OCI-LY1 (cell line): Measurements from ENCODE around the gene RANBP10.

Experiments
- H2AFZ ChIP-seq: fragments of 200-600 bp; sonication (generic), shearing (Covaris generic); 2 replicates; pipeline ENCODE4 v1.6.0; 2014; ENCODE audit warnings: antibody characterized with exemption, mild to moderate bottlenecking, low read length
- H3F3A ChIP-seq: fragments of 200-600 bp; sonication (generic), shearing (Covaris generic); 2 replicates; pipeline ENCODE4 v1.6.0; 2014; ENCODE audit warnings: mild to moderate bottlenecking, antibody characterized with exemption, low read length, moderate library complexity; ENCODE audit not compliant: insufficient read depth
- H3K27ac ChIP-seq: fragments of 200-600 bp; sonication (generic); 2 replicates; pipeline ENCODE4 v1.5.1; 2014; ENCODE audit warnings: low read length, mixed run types, mild to moderate bottlenecking, low read depth; ENCODE audit not compliant: poor library complexity, severe bottlenecking
- H3K27me3 ChIP-seq: fragments of 200-600 bp; sonication (generic); 2 replicates; pipeline ENCODE4 v1.6.0; 2014; ENCODE audit warnings: antibody characterized with exemption, mild to moderate bottlenecking, low read length, moderate library complexity; ENCODE audit not compliant: insufficient read depth
- H3K36me3 ChIP-seq: fragments of 200-600 bp; sonication (generic); 2 replicates; pipeline ENCODE4 v1.6.1; 2014; ENCODE audit warnings: mild to moderate bottlenecking, antibody characterized with exemption, low read length, moderate library complexity, mixed read lengths; ENCODE audit not compliant: insufficient read depth
- H3K4me1 ChIP-seq: fragments of 200-600 bp; sonication (generic); 2 replicates; pipeline ENCODE4 v1.5.1; 2014; ENCODE audit warnings: mild to moderate bottlenecking, low read length, moderate library complexity; ENCODE audit not compliant: insufficient read depth, severe bottlenecking
- H3K4me2 ChIP-seq: fragments of 200-600 bp; sonication (generic), shearing (Covaris generic); 2 replicates; pipeline ENCODE4 v1.6.1; 2014; ENCODE audit warnings: low read length
- H3K4me3 ChIP-seq: fragments of 200-600 bp; sonication (generic); 2 replicates; pipeline ENCODE4 v1.5.1; 2014; ENCODE audit warnings: low read length, low read depth, mild to moderate bottlenecking, mixed read lengths; ENCODE audit not compliant: poor library complexity, severe bottlenecking
- H3K79me2 ChIP-seq: fragments of 200-600 bp; shearing (Covaris generic); 2 replicates; pipeline ENCODE4 v1.6.1; 2016; ENCODE audit warnings: mixed run types, low read length, mixed read lengths; ENCODE audit not compliant: insufficient read depth
- H3K9ac ChIP-seq: fragments of 200-600 bp; sonication (generic), shearing (Covaris generic); 2 replicates; pipeline ENCODE4 v1.6.1; 2014; ENCODE audit warnings: mild to moderate bottlenecking, low read length, mixed read lengths
- H3K9me2 ChIP-seq: fragments of 200-600 bp; sonication (generic), shearing (Covaris generic); 2 replicates; pipeline ENCODE4 v1.6.1; 2014; ENCODE audit warnings: low read depth, mild to moderate bottlenecking, low read length, mixed read lengths
- H3K9me3 ChIP-seq: fragments of 200-600 bp; shearing (Covaris generic); 2 replicates; pipeline ENCODE4 v1.6.1; 2014; ENCODE audit warnings: low read length, mixed read lengths
- H4K20me1 ChIP-seq: fragments of 200-600 bp; sonication (generic), shearing (Covaris generic); 2 replicates; pipeline ENCODE4 v1.6.0; 2016; ENCODE audit warnings: mild to moderate bottlenecking, low read length; ENCODE audit not compliant: insufficient read depth
- EZH2 ChIP-seq: fragments of 200-600 bp; sonication (generic), shearing (Covaris generic); IDR thresholded peaks from 2 replicates; pipeline ENCODE4 v1.8.0; 2017; ENCODE audit warnings: borderline replicate concordance, mixed run types, mild to moderate bottlenecking, antibody characterized with exemption, low read length, moderate library complexity, mixed read lengths
- TF ChIP-seq, protein P1 (sequence below): fragments of 200-600 bp; sonication (generic), shearing (Covaris generic); IDR thresholded peaks from 2 replicates; pipeline ENCODE4 v1.5.1; 2017; ENCODE audit warnings: mild to moderate bottlenecking, antibody characterized with exemption, low read length, moderate library complexity, mixed read lengths

Gene RANBP10

DNA sequence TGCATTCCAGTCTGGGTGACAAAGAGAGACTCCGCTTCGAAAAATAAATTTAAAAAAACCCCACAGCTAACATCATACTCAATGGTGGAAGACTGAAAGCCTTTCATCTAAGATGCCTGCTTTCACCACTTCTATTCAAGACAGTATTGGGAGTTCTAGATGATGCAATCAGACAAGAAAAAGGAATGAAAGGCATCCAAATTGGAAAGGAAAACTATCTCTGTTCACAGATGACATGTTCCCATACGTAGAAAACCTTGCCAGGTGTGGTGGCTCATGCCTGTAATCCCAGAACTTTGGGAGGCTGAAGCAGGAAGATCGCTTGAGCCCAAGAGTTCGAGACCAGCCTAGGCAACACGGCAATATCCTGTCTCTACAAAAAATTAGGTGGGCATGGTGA, 31.1 kb downstream of the RANBP10 start:
- Histone ChIP-seq H3K9ac (no peak overlapping the region), H3K27ac (no peak overlapping the region), H3K9me3 (no peaks in the 10 kb centered on the region), H3K27me3 (no peaks in the 10 kb centered on the region), H3K4me1 (no peaks in the 10 kb centered on the region), H4K20me1 (no peaks in the 10 kb centered on the region), H3K4me2 (no peak overlapping the region), H3K4me3 (no peak overlapping the region), H3F3A (no peaks in the 10 kb centered on the region), H3K36me3 (peaks cover 19% of the 10 kb centered on the region), H2AFZ (no peak overlapping the region), H3K9me2 (no peaks in the 10 kb centered on the region), H3K79me2 (no peaks in the 10 kb centered on the region; the same call in 1 of the 2 replicates)
- TF ChIP-seq EZH2: no peak
- TF ChIP-seq, protein P1, sequence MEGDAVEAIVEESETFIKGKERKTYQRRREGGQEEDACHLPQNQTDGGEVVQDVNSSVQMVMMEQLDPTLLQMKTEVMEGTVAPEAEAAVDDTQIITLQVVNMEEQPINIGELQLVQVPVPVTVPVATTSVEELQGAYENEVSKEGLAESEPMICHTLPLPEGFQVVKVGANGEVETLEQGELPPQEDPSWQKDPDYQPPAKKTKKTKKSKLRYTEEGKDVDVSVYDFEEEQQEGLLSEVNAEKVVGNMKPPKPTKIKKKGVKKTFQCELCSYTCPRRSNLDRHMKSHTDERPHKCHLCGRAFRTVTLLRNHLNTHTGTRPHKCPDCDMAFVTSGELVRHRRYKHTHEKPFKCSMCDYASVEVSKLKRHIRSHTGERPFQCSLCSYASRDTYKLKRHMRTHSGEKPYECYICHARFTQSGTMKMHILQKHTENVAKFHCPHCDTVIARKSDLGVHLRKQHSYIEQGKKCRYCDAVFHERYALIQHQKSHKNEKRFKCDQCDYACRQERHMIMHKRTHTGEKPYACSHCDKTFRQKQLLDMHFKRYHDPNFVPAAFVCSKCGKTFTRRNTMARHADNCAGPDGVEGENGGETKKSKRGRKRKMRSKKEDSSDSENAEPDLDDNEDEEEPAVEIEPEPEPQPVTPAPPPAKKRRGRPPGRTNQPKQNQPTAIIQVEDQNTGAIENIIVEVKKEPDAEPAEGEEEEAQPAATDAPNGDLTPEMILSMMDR: no peak

GRCh38 chr16:67774457-67774853, 31.9 kb downstream of the RANBP10 start:
- no peak overlapping the region for H3K9ac ChIP-seq
- no peak overlapping the region for H2AFZ ChIP-seq
- no peak overlapping the region for H3K27ac ChIP-seq
- H3K4me2 ChIP-seq: no peak overlapping the region
- H3K9me3 ChIP-seq: no peaks in the 10 kb centered on the region
- no peak for TF ChIP-seq EZH2
- TF ChIP-seq, protein P1: no peak
- H3K79me2 ChIP-seq: no peaks in the 10 kb centered on the region; the same call in 1 of the 2 replicates
- H3K4me3 ChIP-seq: no peak overlapping the region
- H3K27me3 ChIP-seq: no peaks in the 10 kb centered on the region
- H3K4me1 ChIP-seq: no peaks in the 10 kb centered on the region
- no peaks in the 10 kb centered on the region for H4K20me1 ChIP-seq
- no peaks in the 10 kb centered on the region for H3K9me2 ChIP-seq
- peaks cover 24% of the 10 kb centered on the region for H3K36me3 ChIP-seq
- no peaks in the 10 kb centered on the region for H3F3A ChIP-seq

DNA sequence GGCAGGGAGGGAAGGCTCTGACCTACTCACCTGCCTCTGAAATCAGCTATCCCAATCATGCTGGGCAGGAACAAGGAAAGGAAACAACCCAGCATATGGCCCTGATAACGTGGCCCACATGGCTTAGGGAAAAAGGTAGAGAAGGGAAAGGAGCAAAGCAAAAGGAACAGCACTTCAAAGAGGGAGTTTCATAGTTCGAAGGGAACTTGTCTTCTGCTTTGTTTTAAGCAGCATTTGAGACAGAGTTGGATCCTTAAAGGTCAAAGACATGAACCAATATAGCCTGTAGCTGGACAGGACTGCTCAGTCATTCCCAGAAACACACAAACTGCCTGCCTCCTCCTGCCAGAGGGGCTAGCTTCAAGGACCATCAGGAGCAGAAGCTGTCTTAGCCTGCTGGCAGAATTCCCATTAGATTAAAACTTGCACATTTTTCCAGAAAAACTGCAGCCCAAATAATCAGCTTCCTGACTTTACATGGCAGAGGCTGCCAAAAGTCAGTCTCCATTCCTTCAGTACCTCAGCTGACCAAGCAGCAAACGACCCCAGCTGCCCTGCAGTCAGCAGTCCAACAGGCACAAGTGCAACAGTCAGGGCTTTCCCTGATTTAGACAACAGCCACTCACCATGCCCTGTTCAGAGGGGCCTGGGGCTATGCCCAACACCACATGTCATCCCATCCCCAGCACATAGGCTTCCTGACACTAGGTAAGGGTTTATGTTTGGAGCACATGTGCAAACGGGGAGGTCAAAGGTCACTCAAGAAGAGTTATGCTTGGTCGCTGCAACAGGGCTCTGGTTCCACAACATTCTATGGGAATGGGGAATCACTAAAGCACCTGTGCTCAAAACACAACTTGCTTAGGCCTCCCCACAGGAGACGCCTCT, 32.5 kb downstream of the RANBP10 start:
- Histone ChIP-seq H3K9me3 (no peaks in the 10 kb centered on the region), H3K79me2 (no peaks in the 10 kb centered on the region; the same call in 1 of the 2 replicates), H3K27ac (no peak overlapping the region), H3K27me3 (no peaks in the 10 kb centered on the region), H3K4me3 (no peak overlapping the region), H3F3A (no peaks in the 10 kb centered on the region), H3K9me2 (no peaks in the 10 kb centered on the region), H4K20me1 (no peaks in the 10 kb centered on the region), H2AFZ (no peak overlapping the region), H3K36me3 (peaks cover 24% of the 10 kb centered on the region), H3K9ac (no peak overlapping the region), H3K4me2 (no peak overlapping the region), H3K4me1 (no peaks in the 10 kb centered on the region)
- TF ChIP-seq EZH2: no peak
- TF ChIP-seq, protein P1: no peak
